ENCODE results near the gene GSX1. TPM values are rescaled to one million over a fixed set of nuclear protein-coding genes. Genes with fewer than 3 reads are reported as not detected.

Gene GSX1
- total and polyA plus RNA-seq, 4 donors: not detected

- no peaks in the 10 kb centered on the region for H3K9me3 ChIP-seq (ENCODE audit: control insufficient read depth in 4 of 4, low read length in 3 of 4)
- peak overlapping the region in 1 of 3 donors; percentile 36 for H3K4me3 ChIP-seq (ENCODE audit: low read depth in 1 of 3, low read length in 3 of 3)
- H3K36me3 ChIP-seq (ENCODE audit: control insufficient read depth in 4 of 4, insufficient read depth in 3 of 4, low read depth in 1 of 4, low read length in 3 of 4): no peaks in the 10 kb centered on the region
- 3% methylated on average over 55 of the region's 55 CpGs for WGBS
- peaks cover 0 to 36% (median 28%) of the 10 kb centered on the region in 4 donors for H3K27me3 ChIP-seq (ENCODE audit: control insufficient read depth in 4 of 4, insufficient read depth in 4 of 4, low read length in 3 of 4)
- peaks cover 18 to 33% (median 21%) of the 10 kb centered on the region in 4 donors for H3K4me1 ChIP-seq (ENCODE audit: control insufficient read depth in 4 of 4, insufficient read depth in 4 of 4, low read length in 3 of 4)
- no peak overlapping the region for H3K9ac ChIP-seq (ENCODE audit: low read depth in 1 of 2, low read length in 2 of 2)
- TF ChIP-seq REST (IDR thresholded peaks at IDR 0.05) (no peak), TAF1 (conservative IDR thresholded peaks at IDR 0.05) (no peak), SP1 (IDR thresholded peaks at IDR 0.05) (no peak), HNF4A (conservative IDR thresholded peaks at IDR 0.05) (no peak), NR2F2 (IDR thresholded peaks at IDR 0.05) (no peak), FOXA1 (IDR thresholded peaks at IDR 0.05) (no peak), RAD21 (IDR thresholded peaks at IDR 0.05) (no peak), ATF3 (IDR thresholded peaks at IDR 0.05) (no peak), JUND (IDR thresholded peaks at IDR 0.05) (no peak), HNF4G (IDR thresholded peaks at IDR 0.05) (no peak), MAX (IDR thresholded peaks at IDR 0.05) (no peak)
- no peak for DNase-seq (ENCODE audit: low spot score)
- no peak overlapping the region for H3K27ac ChIP-seq (ENCODE audit: low read depth in 1 of 2, low read length in 2 of 2)
Measured at GRCh38 chr13:27789495-27790303, 2.6 kb upstream of the GSX1 start.

GRCh38 chr13:27790523-27790922 lies 1.8 kb upstream of the GSX1 start:
- Histone ChIP-seq H3K4me1 (ENCODE audit: control insufficient read depth in 4 of 4, insufficient read depth in 4 of 4, low read length in 3 of 4) (peaks cover 18 to 33% (median 21%) of the 10 kb centered on the region in 4 donors), H3K4me3 (ENCODE audit: low read depth in 1 of 3, low read length in 3 of 3) (peak overlapping the region in 1 of 3 donors; percentile 10)

More at GRCh38 chr13:27790523-27790922, 1.8 kb upstream of the GSX1 start:
- 8% methylated on average over 23 of the region's 23 CpGs for WGBS
- H3K9me3 ChIP-seq (ENCODE audit: control insufficient read depth in 4 of 4, low read length in 3 of 4): no peaks in the 10 kb centered on the region
- H3K27ac ChIP-seq (ENCODE audit: low read depth in 1 of 2, low read length in 2 of 2): no peak overlapping the region
- no peak for TF ChIP-seq RXRA (IDR thresholded peaks at IDR 0.05)
- no peak for TF ChIP-seq NR2F2 (IDR thresholded peaks at IDR 0.05)
- TF ChIP-seq HNF4G (IDR thresholded peaks at IDR 0.05): no peak
- no peak for TF ChIP-seq EGR1 (IDR thresholded peaks at IDR 0.05; ENCODE audit: low read depth in 2 of 2)
- no peak for TF ChIP-seq RAD21 (IDR thresholded peaks at IDR 0.05)
- no peak for TF ChIP-seq ATF3 (IDR thresholded peaks at IDR 0.05)
- TF ChIP-seq FOXA2 (IDR thresholded peaks at IDR 0.05): no peak
- TF ChIP-seq REST (IDR thresholded peaks at IDR 0.05): no peak
- no peak for TF ChIP-seq YY1 (IDR thresholded peaks at IDR 0.05)
- TF ChIP-seq ZBTB33 (IDR thresholded peaks at IDR 0.05): no peak
- no peak for TF ChIP-seq GABPA (IDR thresholded peaks at IDR 0.05 in 1 of 2, conservative IDR thresholded peaks at IDR 0.05 in 1 of 2)
- no peak for TF ChIP-seq SP1 (IDR thresholded peaks at IDR 0.05)
- no peak for TF ChIP-seq FOXA1 (IDR thresholded peaks at IDR 0.05)
- TF ChIP-seq HNF4A (conservative IDR thresholded peaks at IDR 0.05): no peak
- no peak for TF ChIP-seq CTCF (IDR thresholded peaks at IDR 0.05; ENCODE audit: low read depth, low read length, missing input control)
- no peak for TF ChIP-seq JUND (IDR thresholded peaks at IDR 0.05)
- no peak overlapping the region for H3K9ac ChIP-seq (ENCODE audit: low read depth in 1 of 2, low read length in 2 of 2)
- no peak for DNase-seq (ENCODE audit: low spot score)
- peaks cover 0 to 37% (median 31%) of the 10 kb centered on the region in 4 donors for H3K27me3 ChIP-seq (ENCODE audit: control insufficient read depth in 4 of 4, insufficient read depth in 4 of 4, low read length in 3 of 4)
- no peaks in the 10 kb centered on the region for H3K36me3 ChIP-seq (ENCODE audit: control insufficient read depth in 4 of 4, insufficient read depth in 3 of 4, low read depth in 1 of 4, low read length in 3 of 4)

All from liver (tissue), 9 donors.